ENCODE measurements around the gene TCOF1.

GRCh38 chr5:150313921-150314716, 43.4 kb upstream of the TCOF1 start:
- TF ChIP-seq EZH2 (IDR thresholded peaks at IDR 0.05; ENCODE audit: borderline replicate concordance, low read length) (no peak), CTCF (IDR thresholded peaks at IDR 0.05; ENCODE audit: low read length) (no peak)

Data from OCI-LY1 (cell line).